WI38 (cell line): Measurements from ENCODE around the gene SMYD2.

Experiments
- H3K4me3 ChIP-seq: 2 replicates; pipeline ENCODE4 v1.5.1; 2011; ENCODE audit warnings: low read depth, mild to moderate bottlenecking, control low read depth, low read length
- CTCF ChIP-seq: IDR thresholded peaks from 2 replicates; pipeline ENCODE4 v1.5.1; 2012; ENCODE audit warnings: low read depth, mild to moderate bottlenecking, control low read depth, low read length

SMYD2 gene

DNA sequence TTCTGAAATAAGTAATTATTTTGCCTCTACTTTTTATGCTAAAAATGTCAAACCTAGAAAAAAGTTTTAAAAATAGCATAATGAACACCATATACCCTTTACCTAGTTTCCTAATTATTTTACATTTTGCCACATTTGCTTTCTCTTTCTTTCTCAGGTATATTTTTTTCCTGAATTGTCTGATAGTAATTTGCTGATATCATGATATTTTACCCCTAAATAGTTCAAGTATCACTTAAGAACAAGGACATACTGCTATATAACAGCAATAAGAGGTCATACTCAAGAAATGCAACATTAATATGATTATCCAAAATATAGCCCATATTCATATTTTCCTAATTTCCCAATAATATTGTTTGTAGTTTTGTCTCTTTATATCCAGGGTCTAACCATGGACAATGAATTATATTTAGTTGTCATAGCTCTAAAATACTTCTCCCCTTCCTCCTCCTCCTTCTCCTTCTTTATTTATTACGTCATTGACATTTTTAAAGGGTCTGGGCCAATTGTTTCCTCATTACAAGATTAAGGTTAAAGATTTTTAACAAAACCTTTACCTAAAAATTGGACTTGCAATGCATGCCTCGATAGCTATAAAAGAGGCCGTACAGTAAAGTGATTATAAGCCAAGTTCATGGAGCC, 20.3 kb upstream of the SMYD2 start:
- TF ChIP-seq CTCF: no peak
- H3K4me3 ChIP-seq: no peak overlapping the region

DNA sequence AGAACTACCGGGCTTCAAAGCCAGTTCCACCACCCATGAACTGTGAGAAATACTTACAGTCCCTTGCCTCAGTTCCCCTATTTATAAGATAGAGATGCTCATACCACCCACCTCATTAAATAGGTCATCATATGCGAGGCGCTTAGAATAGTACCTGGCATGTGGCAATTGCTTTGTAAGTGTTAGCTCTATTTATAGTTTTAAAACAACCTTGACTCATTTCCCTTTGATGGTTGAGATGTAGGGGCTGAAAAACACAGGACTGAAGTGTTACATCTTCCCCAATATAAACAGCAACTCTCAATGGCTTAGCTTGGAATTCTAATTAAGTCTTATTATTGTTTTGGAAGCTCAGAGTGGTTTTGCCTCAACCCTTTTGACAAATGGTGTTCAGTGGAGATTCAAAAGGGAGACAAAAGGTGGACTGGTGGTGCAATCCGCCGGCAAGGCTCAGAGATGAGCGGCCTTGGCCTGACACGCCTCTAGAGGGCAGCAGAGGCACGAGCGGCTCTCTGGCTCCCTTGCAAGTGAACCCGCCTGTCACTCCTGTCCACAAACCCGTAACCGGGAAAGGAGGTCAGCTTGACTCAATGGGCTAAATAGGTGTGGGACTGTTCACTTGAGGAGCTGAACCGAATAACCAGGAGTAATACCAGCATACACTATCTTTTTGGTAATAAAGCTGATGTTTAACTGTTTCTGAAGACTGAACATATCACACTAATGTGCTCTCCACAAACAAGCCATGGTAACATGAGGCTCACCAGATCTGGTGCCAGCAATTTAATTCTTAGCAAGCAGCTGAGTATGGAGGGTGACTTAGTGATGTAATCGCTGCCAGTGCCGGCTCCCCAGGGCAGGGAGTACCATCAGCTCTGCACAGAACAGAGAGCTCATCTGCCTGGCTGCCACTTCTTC, 19.5 kb upstream of the SMYD2 start:
- no peak overlapping the region for H3K4me3 ChIP-seq
- TF ChIP-seq CTCF: peak; percentile 97

GRCh38 chr1:214264196-214264595, 16.8 kb upstream of the SMYD2 start:
- H3K4me3 ChIP-seq: no peak overlapping the region
- TF ChIP-seq CTCF: no peak

- H3K4me3 ChIP-seq: no peak overlapping the region
- no peak for TF ChIP-seq CTCF
These were observed 16.0 kb upstream of the SMYD2 start for GRCh38 chr1:214264976-214265375.

DNA sequence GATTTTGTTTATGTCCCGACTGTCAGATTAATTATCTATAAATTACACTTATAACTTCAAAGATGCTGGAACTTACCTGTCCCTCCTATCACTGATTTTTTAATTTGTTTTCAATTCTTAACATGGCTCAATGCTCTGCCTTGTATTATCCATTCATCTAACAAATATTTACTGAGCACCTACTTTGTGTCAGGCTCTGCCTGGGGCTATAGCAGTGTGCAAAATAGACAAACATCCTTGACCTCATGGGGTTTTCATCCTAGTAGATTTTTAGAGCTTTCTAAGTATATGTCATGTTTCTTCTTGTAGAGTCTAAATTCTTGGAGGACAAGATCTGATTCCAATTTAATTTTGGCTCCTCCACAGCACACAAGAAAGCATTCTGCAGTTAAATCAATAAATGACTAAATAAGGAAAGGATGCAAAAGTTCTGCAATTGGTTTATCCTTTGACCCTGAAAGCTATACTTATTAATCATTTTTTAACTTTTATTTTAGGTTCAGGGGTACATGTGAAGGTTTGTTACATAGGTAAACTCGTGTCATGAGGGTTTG, 10.8 kb upstream of the SMYD2 start:
- H3K4me3 ChIP-seq: no peak overlapping the region
- no peak for TF ChIP-seq CTCF

- no peak overlapping the region for H3K4me3 ChIP-seq
- no peak for TF ChIP-seq CTCF
These were observed 9.6 kb upstream of the SMYD2 start for GRCh38 chr1:214271174-214271858.
